Endodermal cell (in vitro differentiated cells): ENCODE results near the gene SUGCT. TPM values are rescaled to one million over a fixed set of nuclear protein-coding genes. Genes with fewer than 3 reads are reported as not detected.

Source experiments
- DNase-seq: peaks from one replicate; pipeline ENCODE4 v3.0.0-alpha.2; 2017
- H3K27ac ChIP-seq: 2 replicates; pipeline ENCODE4 v1.5.1; 2013; ENCODE audit warnings: mild to moderate bottlenecking, low read depth, low read length, moderate library complexity
- H3K27me3 ChIP-seq: 2 replicates; pipeline ENCODE4 v1.6.1; 2013; ENCODE audit warnings: mild to moderate bottlenecking, low read length, moderate library complexity; ENCODE audit not compliant: insufficient read depth, control insufficient read depth, poor library complexity, severe bottlenecking
- H3K36me3 ChIP-seq: 2 replicates; pipeline ENCODE4 v1.7.0; 2013; ENCODE audit warnings: mild to moderate bottlenecking, low read length, moderate library complexity; ENCODE audit not compliant: control insufficient read depth, insufficient read depth
- H3K4me1 ChIP-seq: one replicate; pipeline ENCODE4 v1.7.0; 2013; ENCODE audit warnings: low read length; ENCODE audit not compliant: control insufficient read depth, insufficient read depth
- H3K4me3 ChIP-seq: 2 replicates; pipeline ENCODE4 v1.5.1; 2013; ENCODE audit warnings: mild to moderate bottlenecking, low read length, moderate library complexity
- H3K9ac ChIP-seq: 2 replicates; pipeline ENCODE4 v1.6.1; 2013; ENCODE audit warnings: mild to moderate bottlenecking, low read length, moderate library complexity; ENCODE audit not compliant: poor library complexity, severe bottlenecking; ENCODE audit errors: extremely low read depth
- H3K9me3 ChIP-seq: 2 replicates; pipeline ENCODE4 v1.6.1; 2013; ENCODE audit warnings: mild to moderate bottlenecking, low read length, moderate library complexity; ENCODE audit not compliant: control insufficient read depth
- H3K27ac Mint-ChIP-seq: 2 replicates; pipeline ENCODE4 v1.8.0; 2020; ENCODE audit warnings: mixed read lengths
- H3K27me3 Mint-ChIP-seq: 2 replicates; pipeline ENCODE4 v1.8.0; 2021; ENCODE audit warnings: mild to moderate bottlenecking, mixed read lengths; ENCODE audit not compliant: insufficient read depth
- H3K36me3 Mint-ChIP-seq: 2 replicates; pipeline ENCODE4 v1.8.0; 2020; ENCODE audit warnings: low read depth, mixed read lengths
- H3K4me1 Mint-ChIP-seq: 2 replicates; pipeline ENCODE4 v1.8.0; 2020; ENCODE audit warnings: mixed read lengths
- H3K4me3 Mint-ChIP-seq: 2 replicates; pipeline ENCODE4 v1.8.0; 2020; ENCODE audit warnings: mild to moderate bottlenecking, moderate library complexity, mixed read lengths
- H3K9me3 Mint-ChIP-seq: 2 replicates; pipeline ENCODE4 v1.8.0; 2020; ENCODE audit warnings: mild to moderate bottlenecking, mixed read lengths
- WGBS, 2 experiments: methylation state at CpG; one replicate each; pipeline versions ENCODE4 v1.1.5 to v1.1.7; 2013; ENCODE audit warnings: missing lambda C conversion rate in 2 of 2, mixed read lengths in 1 of 2; ENCODE audit not compliant: insufficient coverage in 1 of 2, insufficient read length in 1 of 2; 5-methylcytosine and 5-hydroxymethylcytosine counted together
- total RNA-seq, 2 donors: library from RNA; stranded (reverse); fragmentation: NEBNext Ultra II Directional in 1 of 2; extraction: Animal tissue kit (Norgen Biotek cat#: 25700) in 1 of 2; gene quantifications; 2 replicates in 1 of 2; 3 replicates in 1 of 2; pipeline ENCODE4 v1.2.1, GENCODE V29; 2021
- TF ChIP-seq, protein P1 (sequence below): fragments of 200-600 bp; sonication (generic); conservative IDR thresholded peaks from 2 replicates; pipeline ENCODE4 v1.5.0; 2021; ENCODE audit warnings: antibody characterized with exemption, mild to moderate bottlenecking

Gene SUGCT
- total RNA-seq, 2 donors from 2014 or later = 3.6 to 3.9 TPM

DNA sequence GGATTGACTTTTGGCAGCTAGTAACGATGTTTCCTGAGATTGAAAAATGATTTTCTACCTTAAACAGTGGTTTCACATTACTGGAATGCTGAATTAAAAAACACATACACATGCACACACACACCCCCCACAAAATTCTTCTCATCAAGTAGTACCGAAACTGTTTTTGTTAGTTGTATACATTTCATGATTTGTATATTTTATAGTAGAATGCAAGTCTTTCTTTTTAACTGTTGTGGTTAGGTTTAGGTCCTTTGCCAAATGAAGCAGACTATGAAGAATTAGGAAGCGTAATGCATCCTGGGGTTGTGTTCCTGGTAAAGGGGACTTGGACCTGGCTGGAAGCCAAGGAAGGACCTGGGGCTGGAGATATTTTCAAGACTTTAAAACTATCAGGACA is 505.8 kb downstream of the SUGCT start:
- Mint-ChIP-seq H3K27me3 (no peaks in the 10 kb centered on the region), H3K4me3 (no peak overlapping the region), H3K9me3 (no peaks in the 10 kb centered on the region), H3K36me3 (no peaks in the 10 kb centered on the region), H3K27ac (no peak overlapping the region), H3K4me1 (peaks cover 10% of the 10 kb centered on the region)
- no peak overlapping the region for H3K9ac ChIP-seq
- no peaks in the 10 kb centered on the region for H3K36me3 ChIP-seq
- no peak overlapping the region for H3K4me3 ChIP-seq
- H3K9me3 ChIP-seq = no peaks in the 10 kb centered on the region
- DNase-seq = no peak
- no peak overlapping the region for H3K27ac ChIP-seq
- H3K4me1 ChIP-seq = peaks cover 11% of the 10 kb centered on the region
- no peaks in the 10 kb centered on the region for H3K27me3 ChIP-seq
- WGBS, 2 experiments = 94% methylated on average over 3 of the region's 3 CpGs; no CpG with 5 or more reads in 1 of the 2 experiments
- TF ChIP-seq, protein P1, sequence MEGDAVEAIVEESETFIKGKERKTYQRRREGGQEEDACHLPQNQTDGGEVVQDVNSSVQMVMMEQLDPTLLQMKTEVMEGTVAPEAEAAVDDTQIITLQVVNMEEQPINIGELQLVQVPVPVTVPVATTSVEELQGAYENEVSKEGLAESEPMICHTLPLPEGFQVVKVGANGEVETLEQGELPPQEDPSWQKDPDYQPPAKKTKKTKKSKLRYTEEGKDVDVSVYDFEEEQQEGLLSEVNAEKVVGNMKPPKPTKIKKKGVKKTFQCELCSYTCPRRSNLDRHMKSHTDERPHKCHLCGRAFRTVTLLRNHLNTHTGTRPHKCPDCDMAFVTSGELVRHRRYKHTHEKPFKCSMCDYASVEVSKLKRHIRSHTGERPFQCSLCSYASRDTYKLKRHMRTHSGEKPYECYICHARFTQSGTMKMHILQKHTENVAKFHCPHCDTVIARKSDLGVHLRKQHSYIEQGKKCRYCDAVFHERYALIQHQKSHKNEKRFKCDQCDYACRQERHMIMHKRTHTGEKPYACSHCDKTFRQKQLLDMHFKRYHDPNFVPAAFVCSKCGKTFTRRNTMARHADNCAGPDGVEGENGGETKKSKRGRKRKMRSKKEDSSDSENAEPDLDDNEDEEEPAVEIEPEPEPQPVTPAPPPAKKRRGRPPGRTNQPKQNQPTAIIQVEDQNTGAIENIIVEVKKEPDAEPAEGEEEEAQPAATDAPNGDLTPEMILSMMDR = no peak

DNA sequence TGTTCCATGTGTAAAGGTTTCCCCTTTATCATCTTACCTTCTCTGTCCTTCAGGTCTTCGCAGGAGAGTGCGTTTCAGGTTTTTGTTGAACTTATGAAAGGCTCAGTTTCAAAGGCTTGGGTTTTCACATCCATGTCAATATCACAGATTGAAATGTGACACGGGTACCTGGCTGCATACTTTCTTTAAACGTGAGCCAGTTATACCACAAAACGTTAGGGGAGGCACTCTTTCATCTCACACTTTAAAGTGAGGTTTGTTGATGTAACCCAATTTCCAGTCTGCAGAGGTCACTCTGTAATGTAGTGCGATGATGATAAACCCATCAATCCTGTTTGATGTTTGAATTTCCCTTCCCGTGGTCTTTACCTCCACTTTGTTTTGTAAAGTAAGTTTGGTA is 506.9 kb downstream of the SUGCT start:
- H3K27me3 Mint-ChIP-seq = no peaks in the 10 kb centered on the region

DNA sequence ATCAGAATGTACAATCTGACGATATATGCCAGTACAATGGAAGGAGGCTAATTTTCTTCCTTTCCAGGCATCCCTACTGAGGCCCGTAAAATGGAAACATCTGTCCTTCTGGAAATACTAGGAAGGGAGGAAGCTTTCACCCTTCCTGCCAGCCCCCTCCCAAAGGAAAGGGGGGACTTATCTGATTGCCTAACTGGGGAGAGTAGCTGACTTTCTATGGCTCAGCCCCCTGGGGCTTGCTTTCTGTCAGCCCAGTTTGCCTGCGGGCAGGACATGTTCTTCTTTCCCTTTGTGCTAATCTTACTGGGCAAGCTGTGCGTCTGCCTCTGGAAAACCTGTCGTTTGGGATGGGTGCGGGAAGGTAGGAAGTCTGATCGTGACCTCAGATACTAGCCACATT is 508.9 kb downstream of the SUGCT start:
- H3K4me3 ChIP-seq = no peak overlapping the region
- H3K36me3 ChIP-seq = no peaks in the 10 kb centered on the region
- H3K27ac Mint-ChIP-seq = no peak overlapping the region
- H3K9me3 ChIP-seq = no peaks in the 10 kb centered on the region
- peaks cover 15% of the 10 kb centered on the region for H3K4me1 ChIP-seq
- no peak for DNase-seq
- no peaks in the 10 kb centered on the region for H3K27me3 ChIP-seq
- peaks cover 15% of the 10 kb centered on the region for H3K4me1 Mint-ChIP-seq
- H3K36me3 Mint-ChIP-seq = no peaks in the 10 kb centered on the region
- H3K9me3 Mint-ChIP-seq = no peaks in the 10 kb centered on the region
- no peak overlapping the region for H3K4me3 Mint-ChIP-seq
- TF ChIP-seq, protein P1 = no peak
- no peaks in the 10 kb centered on the region for H3K27me3 Mint-ChIP-seq
- H3K9ac ChIP-seq = no peak overlapping the region
- no peak overlapping the region for H3K27ac ChIP-seq
- 93% methylated on average over 7 of the region's 7 CpGs; no CpG with 5 or more reads in 1 of the 2 experiments for WGBS, 2 experiments

More for the DNA sequence above, 506.9 kb downstream of the SUGCT start:
- no peak for DNase-seq
- WGBS, 2 experiments = 85 to 95% methylated on average over 5 to 7 of the region's 7 CpGs
- Histone ChIP-seq H3K9ac (no peak overlapping the region), H3K4me1 (peaks cover 11% of the 10 kb centered on the region), H3K36me3 (no peaks in the 10 kb centered on the region), H3K4me3 (no peak overlapping the region), H3K27ac (no peak overlapping the region), H3K9me3 (no peaks in the 10 kb centered on the region), H3K27me3 (no peaks in the 10 kb centered on the region)
- Mint-ChIP-seq H3K36me3 (no peaks in the 10 kb centered on the region), H3K4me3 (no peak overlapping the region), H3K9me3 (no peaks in the 10 kb centered on the region), H3K27ac (no peak overlapping the region), H3K4me1 (peaks cover 10% of the 10 kb centered on the region)
- TF ChIP-seq, protein P1 = no peak
